Caco-2 (cell line): ENCODE data around the gene ADGRG1. TPM values are rescaled to one million over a fixed set of nuclear protein-coding genes. Genes with fewer than 3 reads are reported as not detected.

Experiments
- BruUV-seq: library from RNA; stranded (reverse); fragments of 400-500 nt; replicated peaks from 2 replicates; lab custom pipeline; 2021; lab: Mats Ljungman, UMichigan
- CTCF ChIA-PET: fragments of 300-600 bp; sonication (Branson Sonifier 250); formaldehyde crosslinking; loops from one replicate; lab custom pipeline; 2022; ENCODE audit warnings: antibody characterized with exemption; lab: Charles Lee
- POLR2A ChIA-PET: fragments of 300-600 bp; sonication (Branson Sonifier 250); formaldehyde crosslinking; loops from one replicate; lab custom pipeline; 2022; ENCODE audit warnings: antibody characterized with exemption; lab: Charles Lee
- DNase-seq, 2 experiments: peaks; one replicate each; pipeline versions ENCODE4 v3.0.0 to v3.0.0-alpha.2; 2020 to 2022
- H3K27me3 ChIP-seq: replicated peaks from 2 replicates; pipeline ENCODE4 v1.6.0; 2011; ENCODE audit warnings: low read length; ENCODE audit not compliant: control insufficient read depth, insufficient read depth
- H3K36me3 ChIP-seq: 2 replicates; pipeline ENCODE4 v1.5.1; 2011; ENCODE audit warnings: low read length; ENCODE audit not compliant: control insufficient read depth, insufficient read depth
- H3K4me1 ChIP-seq: fragments of 250-450 bp; sonication (Bioruptor Pico); 2 replicates; pipeline ENCODE4 v1.5.1; 2020; ENCODE audit warnings: mild to moderate bottlenecking
- H3K4me3 ChIP-seq: 2 replicates; pipeline ENCODE4 v1.5.1; 2011; ENCODE audit warnings: low read depth, mild to moderate bottlenecking, control low read depth, low read length
- H3K9me3 ChIP-seq: fragments of 250-450 bp; sonication (Bioruptor Pico); 2 replicates; pipeline ENCODE4 v1.5.1; 2020; ENCODE audit warnings: mild to moderate bottlenecking, moderate library complexity
- H3K27ac Mint-ChIP-seq: one replicate; pipeline ENCODE4 v1.8.0; 2022; ENCODE audit warnings: mixed read lengths; ENCODE audit not compliant: unreplicated experiment
- H3K27me3 Mint-ChIP-seq: one replicate; pipeline ENCODE4 v1.8.0; 2022; ENCODE audit warnings: mixed read lengths; ENCODE audit not compliant: insufficient read depth, unreplicated experiment
- H3K36me3 Mint-ChIP-seq: one replicate; pipeline ENCODE4 v1.8.0; 2022; ENCODE audit warnings: mild to moderate bottlenecking, mixed read lengths; ENCODE audit not compliant: insufficient read depth, unreplicated experiment
- H3K4me1 Mint-ChIP-seq: one replicate; pipeline ENCODE4 v1.8.0; 2022; ENCODE audit warnings: low read depth, mixed read lengths; ENCODE audit not compliant: unreplicated experiment
- H3K4me3 Mint-ChIP-seq: one replicate; pipeline ENCODE4 v1.8.0; 2022; ENCODE audit warnings: mild to moderate bottlenecking, moderate library complexity, mixed read lengths; ENCODE audit not compliant: unreplicated experiment
- H3K9me3 Mint-ChIP-seq: one replicate; pipeline ENCODE4 v1.8.0; 2022; ENCODE audit warnings: mixed read lengths; ENCODE audit not compliant: unreplicated experiment
- CTCF ChIP-seq, 2 experiments: fragments of 200-600 bp in 1 of 2; IDR thresholded peaks; 1 replicate in 1 of 2; 2 replicates in 1 of 2; pipeline versions ENCODE4 v1.5.1 to v1.8.0; 2011 to 2022; ENCODE audit warnings: antibody characterized with exemption in 1 of 2, control low read depth in 1 of 2, inconsistent platforms in 1 of 2, low read depth in 1 of 2, low read length in 1 of 2, mild to moderate bottlenecking in 1 of 2, moderate library complexity in 1 of 2; ENCODE audit not compliant: insufficient read depth in 1 of 2, severe bottlenecking in 1 of 2, unreplicated experiment in 1 of 2
- intact Hi-C: fragments of 100-400 bp; cut with micrococcal nuclease; formaldehyde crosslinking; loops from one replicate; pipeline ENCODE4 v1.10.0; 2022; ENCODE audit not compliant: unreplicated experiment
- total RNA-seq: library from RNA; stranded (reverse); gene quantifications from 2 replicates; pipeline ENCODE4 v1.2.3, GENCODE V29; 2022

The ADGRG1 gene
- total RNA-seq, 1 experiment from 2014 or later, result 195 TPM

- no peak for TF ChIP-seq CTCF (IDR thresholded peaks at IDR 0.05; ENCODE audit: insufficient read depth in 1 of 2, low read depth in 1 of 2, low read length in 1 of 2, severe bottlenecking in 1 of 2, unreplicated experiment in 1 of 2)
- Mint-ChIP-seq H3K27me3 (no peaks in the 10 kb centered on the region), H3K27ac (peak overlapping the region; percentile 82), H3K4me3 (peak overlapping the region; percentile 47), H3K4me1 (peaks cover 6% of the 10 kb centered on the region), H3K9me3 (no peaks in the 10 kb centered on the region), H3K36me3 (no peaks in the 10 kb centered on the region)
- ChIA-PET CTCF (interaction anchor here (0.6 to 1.4 kb wide), 5 partner anchors 12 to 131 kb away, joined by 3 to 6 read pairs (median 3); partner anchors contain the start of gene ADGRG1), POLR2A (interaction anchor here (1.1 kb wide), 1 partner anchor 14 kb away, joined by 8 read pairs; no protein-coding TSS in a partner anchor)
- BruUV-seq, result TSS peak; percentile 48
- DNase-seq, result no peak
- H3K4me1 ChIP-seq, result peaks cover 31% of the 10 kb centered on the region
- H3K4me3 ChIP-seq, result peak overlapping the region; percentile 28
- intact Hi-C loops, result no loop called here
- no peaks in the 10 kb centered on the region for H3K36me3 ChIP-seq
- H3K27me3 ChIP-seq, result no peaks in the 10 kb centered on the region
- H3K9me3 ChIP-seq, result no peaks in the 10 kb centered on the region
Observed at GRCh38 chr16:57606147-57606846, 22.1 kb upstream of the ADGRG1 start.

- Mint-ChIP-seq H3K4me1 (peaks cover 6% of the 10 kb centered on the region), H3K9me3 (no peaks in the 10 kb centered on the region), H3K27me3 (no peaks in the 10 kb centered on the region), H3K36me3 (no peaks in the 10 kb centered on the region), H3K27ac (peak overlapping the region; percentile 82), H3K4me3 (peak overlapping the region; percentile 47)
- no TSS peak for BruUV-seq
- H3K27me3 ChIP-seq, result no peaks in the 10 kb centered on the region
- H3K9me3 ChIP-seq, result no peaks in the 10 kb centered on the region
- H3K36me3 ChIP-seq, result no peaks in the 10 kb centered on the region
- intact Hi-C loops, result loop anchor here (1.0 kb wide), 2 partner anchors 12 to 128 kb away; partner anchors contain the start of gene KATNB1
- peak overlapping the region; percentile 28 for H3K4me3 ChIP-seq
- peak; percentile 87 to 90 for DNase-seq
- peaks cover 34% of the 10 kb centered on the region for H3K4me1 ChIP-seq
- ChIA-PET POLR2A (interaction anchor here (0.6 to 1.1 kb wide), 3 partner anchors 12 to 128 kb away, joined by 3 to 8 read pairs (median 5); partner anchors contain the start of gene KATNB1), CTCF (interaction anchor here (1.0 to 1.4 kb wide), 6 partner anchors 11 to 130 kb away, joined by 3 to 6 read pairs (median 4); partner anchors contain the start of gene ADGRG1)
- TF ChIP-seq CTCF (IDR thresholded peaks at IDR 0.05; ENCODE audit: insufficient read depth in 1 of 2, low read depth in 1 of 2, low read length in 1 of 2, severe bottlenecking in 1 of 2, unreplicated experiment in 1 of 2), result no peak
Observed at GRCh38 chr16:57606847-57607501, 21.5 kb upstream of the ADGRG1 start.
